GM19193 (cell line): ENCODE data around the gene MED23.

ENCODE experiments used
- POLR2A ChIP-seq: IDR thresholded peaks from 4 replicates; pipeline ENCODE4 v1.6.1; 2011; ENCODE audit not compliant: insufficient read depth, insufficient read length; ENCODE audit errors: extremely low read depth

Gene MED23

GRCh38 chr6:131629651-131630050, 1.6 kb upstream of the MED23 start:
- no peak for TF ChIP-seq POLR2A

GRCh38 chr6:131628726-131629125, 684 bp upstream of the MED23 start:
- TF ChIP-seq POLR2A = no peak

- no peak for TF ChIP-seq POLR2A
Measured at GRCh38 chr6:131615275-131615674, 12.8 kb downstream of the MED23 start.

GRCh38 chr6:131613296-131613925, 14.6 kb downstream of the MED23 start:
- TF ChIP-seq POLR2A = no peak

GRCh38 chr6:131602781-131603312, 25.2 kb downstream of the MED23 start:
- TF ChIP-seq POLR2A = no peak

- no peak for TF ChIP-seq POLR2A
Measured at GRCh38 chr6:131600716-131601115, 27.3 kb downstream of the MED23 start.

GRCh38 chr6:131597446-131597845, 30.6 kb downstream of the MED23 start:
- TF ChIP-seq POLR2A = no peak

GRCh38 chr6:131594074-131594473, 34.0 kb downstream of the MED23 start:
- no peak for TF ChIP-seq POLR2A

- TF ChIP-seq POLR2A = no peak
Measured at GRCh38 chr6:131592935-131593334, 35.1 kb downstream of the MED23 start.

- TF ChIP-seq POLR2A = no peak
Measured at GRCh38 chr6:131588643-131589042, 39.4 kb downstream of the MED23 start.

- no peak for TF ChIP-seq POLR2A
Measured at GRCh38 chr6:131587909-131588308, 40.1 kb downstream of the MED23 start.

- TF ChIP-seq POLR2A = no peak
Measured at GRCh38 chr6:131586543-131586942, 41.5 kb downstream of the MED23 start.

- no peak for TF ChIP-seq POLR2A
Measured at GRCh38 chr6:131581523-131581922, 46.5 kb downstream of the MED23 start.

GRCh38 chr6:131575834-131576478, 52.1 kb downstream of the MED23 start:
- TF ChIP-seq POLR2A = no peak

- TF ChIP-seq POLR2A = no peak
Measured at GRCh38 chr6:131574686-131575085, 53.4 kb downstream of the MED23 start.

- no peak for TF ChIP-seq POLR2A
Measured at GRCh38 chr6:131574133-131574532, 53.9 kb downstream of the MED23 start.

- TF ChIP-seq POLR2A = no peak
Measured at GRCh38 chr6:131572686-131573415, 55.2 kb downstream of the MED23 start, which contains the start of gene ARG1. Gene ARG1 (plus strand): TSS chr6:131573226. CDS start chr6:131573283, 57 bp downstream.

- no peak for TF ChIP-seq POLR2A
Measured at GRCh38 chr6:131568726-131569125, 59.3 kb downstream of the MED23 start.
